ENCODE results near the gene CLSTN2. TPM values are rescaled to one million over a fixed set of nuclear protein-coding genes. Genes with fewer than 3 reads are reported as not detected.

The CLSTN2 gene
- total and polyA plus RNA-seq, 2 of the 13 experiments (the other 11 are each of a cell fraction or from before 2014, with no cell fraction given) = not detected

- Histone ChIP-seq H3K27me3 (ENCODE audit: control insufficient read depth in 1 of 2, insufficient read depth in 2 of 2, low read length in 2 of 2) (no peaks in the 10 kb centered on the region; a peak in 1 of 5 replicates), H3K36me3 (replicated peaks in 1 of 2; ENCODE audit: control insufficient read depth in 1 of 2, insufficient read depth in 2 of 2, low read length in 2 of 2) (no peaks in the 10 kb centered on the region), H3K4me1 (ENCODE audit: insufficient read depth, low read length) (no peaks in the 10 kb centered on the region), H3K27ac (ENCODE audit: extremely low read length, insufficient read depth, low read length) (no peak overlapping the region), H3K4me2 (ENCODE audit: low read depth, low read length) (no peak overlapping the region), H4K20me1 (ENCODE audit: insufficient read depth, low read length) (no peaks in the 10 kb centered on the region), H3K9ac (ENCODE audit: insufficient read depth, low read depth, low read length) (no peak overlapping the region), H3K79me2 (ENCODE audit: insufficient read depth, low read length) (no peaks in the 10 kb centered on the region), H3K4me3 (replicated peaks in 1 of 3; ENCODE audit: insufficient read depth in 1 of 3, low read depth in 2 of 3, low read length in 3 of 3) (no peak overlapping the region), H3K9me3 (ENCODE audit: low read length) (no peaks in the 10 kb centered on the region), H2AFZ (ENCODE audit: low read length) (no peak overlapping the region)
- FAIRE-seq = no peak
- ChIA-PET POLR2A (no interaction called here), CTCF (ENCODE audit: low intra/inter-chr PET ratio, low total read pairs) (no interaction called here)
- WGBS (ENCODE audit: low lambda C conversion rate) = 64% methylated on average over 3 of the region's 3 CpGs
- TF ChIP-seq ZZZ3 (CRISPR knock-in tag; IDR thresholded peaks at IDR 0.05; ENCODE audit: borderline replicate concordance) (no peak), EZH2 (conservative IDR thresholded peaks at IDR 0.05; ENCODE audit: low read depth, low read length) (no peak), ZNF503 (CRISPR knock-in tag; IDR thresholded peaks at IDR 0.05) (no peak), TP53 (CRISPR knock-in tag; conservative IDR thresholded peaks at IDR 0.05) (no peak), TERF1 (CRISPR knock-in tag; IDR thresholded peaks at IDR 0.05) (no peak), MTF2 (CRISPR knock-in tag; IDR thresholded peaks at IDR 0.05; ENCODE audit: borderline replicate concordance) (no peak), ZSCAN31 (CRISPR knock-in tag; IDR thresholded peaks at IDR 0.05; ENCODE audit: low read depth) (no peak), NCOA1 (CRISPR knock-in tag; IDR thresholded peaks at IDR 0.05) (no peak), MXD4 (CRISPR knock-in tag; IDR thresholded peaks at IDR 0.05) (no peak), DPF2 (CRISPR knock-in tag; IDR thresholded peaks at IDR 0.05; ENCODE audit: borderline replicate concordance, low read depth) (no peak), CCDC6 (CRISPR knock-in tag; IDR thresholded peaks at IDR 0.05) (no peak), ZNF160 (CRISPR knock-in tag; IDR thresholded peaks at IDR 0.05) (no peak), RNF2 (conservative IDR thresholded peaks at IDR 0.05; ENCODE audit: low read depth) (no peak), PBX2 (CRISPR knock-in tag; IDR thresholded peaks at IDR 0.05) (no peak), NR3C1 (CRISPR knock-in tag; IDR thresholded peaks at IDR 0.05) (no peak), SRSF4 (IDR thresholded peaks at IDR 0.05; ENCODE audit: low read depth, low read length, poor library complexity, severe bottlenecking) (no peak), FIP1L1 (IDR thresholded peaks at IDR 0.05; ENCODE audit: borderline replicate concordance, insufficient read depth, low read depth, low read length) (no peak)
- in situ Hi-C loops (cut with HindIII; ENCODE audit: extremely low pct_ligation_motif_present, low pct_unique_long_range_greater_than_20kb) = no loop called here
- ATAC-seq = no peak
- BruUV-seq (replicated peaks) = no TSS peak
- no peak for DNase-seq (ENCODE audit: low spot score)
- intact Hi-C loops (cut with micrococcal nuclease; ENCODE audit: unreplicated experiment) = no loop called here
These were observed 658.8 kb downstream of the CLSTN2 start for GRCh38 chr3:140593766-140594165.
